Measurements from ENCODE around the gene GLI3.

- TF ChIP-seq CTCF (IDR thresholded peaks at IDR 0.05) = no peak
- TF ChIP-seq ZFX (IDR thresholded peaks at IDR 0.05; ENCODE audit: borderline replicate concordance) = no peak
Observed at GRCh38 chr7:42024537-42024936, 212.5 kb downstream of the GLI3 start.

Data from 22Rv1 (cell line).